ENCODE measurements around the gene ANKRD36B.
"Not testable (repeated sequence)": the region's sequence is repeated elsewhere in the genome, so short reads cannot be mapped to it uniquely, and the experiment has no call there.

ANKRD36B gene

GRCh38 chr2:97589598-97590510 is at the start of gene ANKRD36B:
TSS of gene ANKRD36B (minus strand) at chr2:97589877. CDS start at chr2:97589685, 192 bp downstream.
- DNase-seq (ENCODE audit: low spot score), result peak; percentile 79

- not testable (repeated sequence) for DNase-seq (ENCODE audit: low spot score)
These were observed 36.4 kb upstream of the ANKRD36B start for GRCh38 chr2:97626049-97626430.

- not testable (repeated sequence) for DNase-seq (ENCODE audit: low spot score)
These were observed 35.8 kb upstream of the ANKRD36B start for GRCh38 chr2:97625354-97626048.

GRCh38 chr2:97622976-97623375 is 33.3 kb upstream of the ANKRD36B start:
- not testable (repeated sequence) for DNase-seq (ENCODE audit: low spot score)

- DNase-seq (ENCODE audit: low spot score), result not testable (repeated sequence)
These were observed 30.8 kb upstream of the ANKRD36B start for GRCh38 chr2:97620492-97620891.

- not testable (repeated sequence) for DNase-seq (ENCODE audit: low spot score)
These were observed 29.5 kb upstream of the ANKRD36B start for GRCh38 chr2:97618939-97619827.

- DNase-seq (ENCODE audit: low spot score), result no peak
These were observed 28.2 kb upstream of the ANKRD36B start for GRCh38 chr2:97617911-97618310.

GRCh38 chr2:97615746-97616145 is 26.1 kb upstream of the ANKRD36B start:
- not testable (repeated sequence) for DNase-seq (ENCODE audit: low spot score)

- DNase-seq (ENCODE audit: low spot score), result not testable (repeated sequence)
These were observed 22.2 kb upstream of the ANKRD36B start for GRCh38 chr2:97611895-97612294.

- not testable (repeated sequence) for DNase-seq (ENCODE audit: low spot score)
These were observed 19.1 kb upstream of the ANKRD36B start for GRCh38 chr2:97608745-97609144.

- DNase-seq (ENCODE audit: low spot score), result not testable (repeated sequence)
These were observed 16.1 kb upstream of the ANKRD36B start for GRCh38 chr2:97605524-97606339.

- not testable (repeated sequence) for DNase-seq (ENCODE audit: low spot score)
These were observed 15.4 kb upstream of the ANKRD36B start for GRCh38 chr2:97605109-97605508.

GRCh38 chr2:97601537-97601936 is 11.9 kb upstream of the ANKRD36B start:
- DNase-seq (ENCODE audit: low spot score), result not testable (repeated sequence)

GRCh38 chr2:97596180-97596579 is 6.5 kb upstream of the ANKRD36B start:
- not testable (repeated sequence) for DNase-seq (ENCODE audit: low spot score)

GRCh38 chr2:97593520-97593919 is 3.8 kb upstream of the ANKRD36B start:
- not testable (repeated sequence) for DNase-seq (ENCODE audit: low spot score)

GRCh38 chr2:97590515-97591394 is 1.1 kb upstream of the ANKRD36B start:
- DNase-seq (ENCODE audit: low spot score), result peak; percentile 89

GRCh38 chr2:97589257-97589597 is 450 bp downstream of the ANKRD36B start:
- not testable (repeated sequence) for DNase-seq (ENCODE audit: low spot score)

- DNase-seq (ENCODE audit: low spot score), result not testable (repeated sequence)
These were observed 24.0 kb downstream of the ANKRD36B start for GRCh38 chr2:97565674-97566073.

- DNase-seq (ENCODE audit: low spot score), result not testable (repeated sequence)
These were observed 37.3 kb downstream of the ANKRD36B start for GRCh38 chr2:97552406-97552805.

- DNase-seq (ENCODE audit: low spot score), result not testable (repeated sequence)
These were observed 39.2 kb downstream of the ANKRD36B start for GRCh38 chr2:97550498-97550897.
